Neural progenitor cell (in vitro differentiated cells): ENCODE measurements around the gene PATJ. TPM values are rescaled to one million over a fixed set of nuclear protein-coding genes. Genes with fewer than 3 reads are reported as not detected.

Source experiments
- DNase-seq: peaks from one replicate; pipeline ENCODE4 v3.0.0-alpha.2; 2016; ENCODE audit warnings: low spot score
- H2AFZ ChIP-seq: fragments of 200-600 bp; sonication (generic); replicated peaks from 2 replicates; pipeline ENCODE4 v1.6.1; 2016; ENCODE audit warnings: antibody characterized with exemption
- H3F3A ChIP-seq: fragments of 200-600 bp; sonication (generic); 2 replicates; pipeline ENCODE4 v1.6.1; 2016; ENCODE audit warnings: antibody characterized with exemption, low read depth
- H3K27ac ChIP-seq: fragments of 200-600 bp; sonication (generic); 2 replicates; pipeline ENCODE4 v1.5.1; 2016; ENCODE audit warnings: mild to moderate bottlenecking
- H3K27me3 ChIP-seq: fragments of 200-600 bp; sonication (generic); 2 replicates; pipeline ENCODE4 v1.6.1; 2016; ENCODE audit warnings: mild to moderate bottlenecking, moderate library complexity
- H3K36me3 ChIP-seq: fragments of 200-600 bp; sonication (generic); 2 replicates; pipeline ENCODE4 v1.5.1; 2016
- H3K4me1 ChIP-seq: fragments of 200-600 bp; sonication (generic); 2 replicates; pipeline ENCODE4 v1.6.1; 2016; ENCODE audit warnings: mixed run types
- H3K4me2 ChIP-seq: fragments of 200-600 bp; sonication (generic); 2 replicates; pipeline ENCODE4 v1.6.1; 2016
- H3K4me3 ChIP-seq: fragments of 200-600 bp; sonication (generic); 2 replicates; pipeline ENCODE4 v1.5.1; 2016
- H3K79me2 ChIP-seq: fragments of 200-600 bp; sonication (generic); 2 replicates; pipeline ENCODE4 v1.6.1; 2016; ENCODE audit warnings: low read depth
- H3K9ac ChIP-seq: fragments of 200-600 bp; sonication (generic); 2 replicates; pipeline ENCODE4 v1.6.1; 2016
- H3K9me3 ChIP-seq: fragments of 200-600 bp; sonication (generic); 2 replicates; pipeline ENCODE4 v1.5.1; 2016; ENCODE audit warnings: low read depth
- H4K20me1 ChIP-seq: fragments of 200-600 bp; sonication (generic); 2 replicates; pipeline ENCODE4 v1.6.1; 2016; ENCODE audit warnings: low read depth
- H3K27ac Mint-ChIP-seq: 3 replicates; pipeline ENCODE4 v1.8.0; 2021; ENCODE audit warnings: mixed read lengths
- H3K27me3 Mint-ChIP-seq: 2 replicates; pipeline ENCODE4 v1.8.0; 2022; ENCODE audit warnings: low read depth, mild to moderate bottlenecking, inconsistent platforms, moderate library complexity, mixed read lengths; ENCODE audit not compliant: insufficient read depth
- H3K36me3 Mint-ChIP-seq: 3 replicates; pipeline ENCODE4 v1.8.0; 2021; ENCODE audit warnings: mixed read lengths
- H3K4me1 Mint-ChIP-seq: 3 replicates; pipeline ENCODE4 v1.8.0; 2021; ENCODE audit warnings: mixed read lengths
- H3K4me3 Mint-ChIP-seq: 3 replicates; pipeline ENCODE4 v1.8.0; 2021; ENCODE audit warnings: mild to moderate bottlenecking, moderate library complexity, mixed read lengths
- H3K9me3 Mint-ChIP-seq: 3 replicates; pipeline ENCODE4 v1.8.0; 2020; ENCODE audit warnings: mixed read lengths
- EZH2 ChIP-seq: fragments of 200-600 bp; sonication (generic); IDR thresholded peaks from 2 replicates; pipeline ENCODE4 v1.6.1; 2017; ENCODE audit warnings: antibody characterized with exemption, mild to moderate bottlenecking, moderate library complexity
- EZH2phosphoT487 ChIP-seq: fragments of 200-600 bp; sonication (generic); IDR thresholded peaks from 2 replicates; pipeline ENCODE4 v1.6.1; 2017; ENCODE audit warnings: antibody characterized with exemption
- total RNA-seq: library from RNA; depleted of rRNA; stranded (reverse); fragments of >200 nt; gene quantifications from 2 replicates; pipeline ENCODE4 v1.2.3, GENCODE V29; 2015; ENCODE audit warnings: low replicate concordance
- TF ChIP-seq, protein P1 (sequence below): fragments of 200-600 bp; sonication (generic); IDR thresholded peaks from 2 replicates; pipeline ENCODE4 v1.5.1; 2017; ENCODE audit warnings: antibody characterized with exemption, mild to moderate bottlenecking

The PATJ gene
- total RNA-seq, 1 donor from 2014 or later, result 24.8 TPM

DNA sequence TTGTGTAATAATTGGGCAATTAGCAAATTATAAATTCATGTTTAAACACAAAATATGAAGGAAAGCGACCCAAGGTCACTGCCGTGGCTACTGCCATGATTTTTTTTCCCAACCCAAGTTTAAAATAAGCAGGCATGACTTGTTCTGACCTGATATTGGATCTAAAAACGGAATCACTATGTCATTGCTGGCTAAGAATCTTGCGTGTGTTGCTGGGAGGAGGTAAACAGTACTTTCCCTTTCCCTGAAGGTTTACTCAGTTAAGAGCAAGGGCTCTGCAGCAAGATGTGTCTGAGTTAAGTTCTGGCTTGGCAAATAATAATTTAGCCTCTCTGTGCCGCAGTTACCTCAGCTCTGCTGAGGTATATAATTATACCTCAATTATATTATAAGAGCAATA is 326.7 kb downstream of the PATJ start:
- Histone ChIP-seq H2AFZ (no peak overlapping the region), H3K4me3 (no peak overlapping the region), H4K20me1 (no peaks in the 10 kb centered on the region), H3K27me3 (no peaks in the 10 kb centered on the region), H3K9me3 (no peaks in the 10 kb centered on the region), H3K36me3 (no peaks in the 10 kb centered on the region), H3K27ac (no peak overlapping the region), H3K79me2 (no peaks in the 10 kb centered on the region), H3K4me1 (no peaks in the 10 kb centered on the region), H3F3A (no peaks in the 10 kb centered on the region), H3K9ac (no peak overlapping the region), H3K4me2 (no peak overlapping the region)
- H3K36me3 Mint-ChIP-seq, result peaks cover 6% of the 10 kb centered on the region
- H3K27ac Mint-ChIP-seq, result peak overlapping the region; percentile 50
- H3K4me1 Mint-ChIP-seq, result peaks cover 12% of the 10 kb centered on the region
- no peaks in the 10 kb centered on the region for H3K27me3 Mint-ChIP-seq
- no peak overlapping the region for H3K4me3 Mint-ChIP-seq
- DNase-seq, result no peak
- H3K9me3 Mint-ChIP-seq, result peaks cover 3% of the 10 kb centered on the region
- no peak for TF ChIP-seq EZH2phosphoT487
- TF ChIP-seq, protein P1, sequence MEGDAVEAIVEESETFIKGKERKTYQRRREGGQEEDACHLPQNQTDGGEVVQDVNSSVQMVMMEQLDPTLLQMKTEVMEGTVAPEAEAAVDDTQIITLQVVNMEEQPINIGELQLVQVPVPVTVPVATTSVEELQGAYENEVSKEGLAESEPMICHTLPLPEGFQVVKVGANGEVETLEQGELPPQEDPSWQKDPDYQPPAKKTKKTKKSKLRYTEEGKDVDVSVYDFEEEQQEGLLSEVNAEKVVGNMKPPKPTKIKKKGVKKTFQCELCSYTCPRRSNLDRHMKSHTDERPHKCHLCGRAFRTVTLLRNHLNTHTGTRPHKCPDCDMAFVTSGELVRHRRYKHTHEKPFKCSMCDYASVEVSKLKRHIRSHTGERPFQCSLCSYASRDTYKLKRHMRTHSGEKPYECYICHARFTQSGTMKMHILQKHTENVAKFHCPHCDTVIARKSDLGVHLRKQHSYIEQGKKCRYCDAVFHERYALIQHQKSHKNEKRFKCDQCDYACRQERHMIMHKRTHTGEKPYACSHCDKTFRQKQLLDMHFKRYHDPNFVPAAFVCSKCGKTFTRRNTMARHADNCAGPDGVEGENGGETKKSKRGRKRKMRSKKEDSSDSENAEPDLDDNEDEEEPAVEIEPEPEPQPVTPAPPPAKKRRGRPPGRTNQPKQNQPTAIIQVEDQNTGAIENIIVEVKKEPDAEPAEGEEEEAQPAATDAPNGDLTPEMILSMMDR, result no peak
- no peak for TF ChIP-seq EZH2

DNA sequence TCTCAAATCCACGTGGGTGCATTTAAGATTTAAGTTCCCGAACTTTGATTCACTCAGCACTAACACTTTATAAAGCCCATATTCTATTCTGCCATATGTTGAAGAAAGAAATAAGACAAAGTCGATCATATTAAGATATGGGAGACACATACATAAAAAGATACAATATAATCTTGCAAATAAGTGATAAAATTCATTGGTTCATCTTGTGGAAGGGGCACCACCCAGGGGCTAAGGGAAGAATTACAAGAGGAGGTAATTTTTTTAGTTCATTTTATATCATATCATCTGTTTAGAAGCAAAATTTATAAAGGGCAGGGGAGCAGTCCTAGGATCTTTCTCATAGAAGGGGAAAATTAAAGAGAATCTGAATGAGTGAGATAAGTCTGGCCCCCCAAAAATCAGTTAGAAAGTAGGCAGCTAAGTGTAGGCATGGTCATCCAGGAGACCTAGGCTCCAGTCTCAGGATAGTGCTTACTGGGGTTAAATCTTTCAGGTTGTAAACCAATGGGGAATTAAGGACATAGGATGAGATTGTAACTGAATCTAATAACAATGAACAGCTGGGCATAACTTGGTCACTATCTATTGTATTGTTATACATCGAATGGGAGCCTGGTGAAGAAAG is 328.2 kb downstream of the PATJ start:
- Histone ChIP-seq H3K27ac (no peak overlapping the region), H3K27me3 (no peaks in the 10 kb centered on the region), H3K4me1 (no peaks in the 10 kb centered on the region), H3K36me3 (no peaks in the 10 kb centered on the region), H3K9ac (no peak overlapping the region), H4K20me1 (no peaks in the 10 kb centered on the region), H3K4me3 (no peak overlapping the region), H2AFZ (no peak overlapping the region), H3K79me2 (no peaks in the 10 kb centered on the region), H3K4me2 (no peak overlapping the region), H3F3A (no peaks in the 10 kb centered on the region), H3K9me3 (no peaks in the 10 kb centered on the region)
- Mint-ChIP-seq H3K9me3 (peaks cover 3% of the 10 kb centered on the region), H3K36me3 (peaks cover 4% of the 10 kb centered on the region), H3K4me1 (peaks cover 3% of the 10 kb centered on the region), H3K27ac (no peak overlapping the region), H3K27me3 (no peaks in the 10 kb centered on the region), H3K4me3 (no peak overlapping the region)
- TF ChIP-seq EZH2, result no peak
- TF ChIP-seq, protein P1, result peak; percentile 75
- DNase-seq, result no peak

DNA sequence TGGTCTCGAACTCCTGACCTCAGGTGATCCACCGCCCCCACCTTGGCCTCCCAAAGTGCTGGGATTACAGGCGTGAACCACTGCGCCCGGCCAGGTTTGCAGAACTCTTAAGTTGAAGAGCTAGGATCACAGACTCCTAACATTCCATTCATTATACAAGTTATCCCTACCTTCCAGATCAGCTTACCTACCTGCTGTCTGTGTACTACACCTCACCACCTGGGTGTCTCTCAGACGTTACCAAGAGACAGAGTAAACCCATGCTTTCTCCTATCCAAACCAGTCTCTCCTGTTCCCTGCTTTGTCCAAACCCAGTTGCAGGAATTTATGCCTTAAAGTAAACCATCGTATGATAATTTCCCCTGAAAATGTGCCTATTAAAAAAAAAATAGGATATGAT is 329.4 kb downstream of the PATJ start:
- Histone ChIP-seq H3K9ac (no peak overlapping the region), H2AFZ (no peak overlapping the region), H3K4me3 (no peak overlapping the region), H3K27ac (no peak overlapping the region), H4K20me1 (no peaks in the 10 kb centered on the region), H3F3A (no peaks in the 10 kb centered on the region), H3K79me2 (no peaks in the 10 kb centered on the region), H3K36me3 (no peaks in the 10 kb centered on the region), H3K4me2 (no peak overlapping the region), H3K27me3 (no peaks in the 10 kb centered on the region), H3K9me3 (no peaks in the 10 kb centered on the region), H3K4me1 (no peaks in the 10 kb centered on the region)
- Mint-ChIP-seq H3K27ac (no peak overlapping the region), H3K4me3 (no peak overlapping the region), H3K9me3 (peaks cover under 1% of the 10 kb centered on the region), H3K27me3 (no peaks in the 10 kb centered on the region), H3K36me3 (peaks cover 3% of the 10 kb centered on the region), H3K4me1 (peaks cover 3% of the 10 kb centered on the region)
- TF ChIP-seq, protein P1, result no peak
- TF ChIP-seq EZH2phosphoT487, result no peak
- no peak for TF ChIP-seq EZH2
- DNase-seq, result no peak
